C4-2B (cell line): ENCODE measurements around the gene CLDN3.

Source experiments
- ZFX ChIP-seq: fragments of 450-650 bp; IDR thresholded peaks from 2 replicates; pipeline ENCODE4 v1.6.1; 2017
- TF ChIP-seq, protein P1 (sequence below): fragments of 450-650 bp; conservative IDR thresholded peaks from 2 replicates; pipeline ENCODE4 v1.5.1; 2017; ENCODE audit warnings: mild to moderate bottlenecking

GRCh38 chr7:73801577-73801976 is 31.5 kb upstream of the CLDN3 start:
- TF ChIP-seq, protein P1, sequence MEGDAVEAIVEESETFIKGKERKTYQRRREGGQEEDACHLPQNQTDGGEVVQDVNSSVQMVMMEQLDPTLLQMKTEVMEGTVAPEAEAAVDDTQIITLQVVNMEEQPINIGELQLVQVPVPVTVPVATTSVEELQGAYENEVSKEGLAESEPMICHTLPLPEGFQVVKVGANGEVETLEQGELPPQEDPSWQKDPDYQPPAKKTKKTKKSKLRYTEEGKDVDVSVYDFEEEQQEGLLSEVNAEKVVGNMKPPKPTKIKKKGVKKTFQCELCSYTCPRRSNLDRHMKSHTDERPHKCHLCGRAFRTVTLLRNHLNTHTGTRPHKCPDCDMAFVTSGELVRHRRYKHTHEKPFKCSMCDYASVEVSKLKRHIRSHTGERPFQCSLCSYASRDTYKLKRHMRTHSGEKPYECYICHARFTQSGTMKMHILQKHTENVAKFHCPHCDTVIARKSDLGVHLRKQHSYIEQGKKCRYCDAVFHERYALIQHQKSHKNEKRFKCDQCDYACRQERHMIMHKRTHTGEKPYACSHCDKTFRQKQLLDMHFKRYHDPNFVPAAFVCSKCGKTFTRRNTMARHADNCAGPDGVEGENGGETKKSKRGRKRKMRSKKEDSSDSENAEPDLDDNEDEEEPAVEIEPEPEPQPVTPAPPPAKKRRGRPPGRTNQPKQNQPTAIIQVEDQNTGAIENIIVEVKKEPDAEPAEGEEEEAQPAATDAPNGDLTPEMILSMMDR = no peak
- TF ChIP-seq ZFX = no peak
